ENCODE results near the gene CNTNAP2.

CNTNAP2 gene

GRCh38 chr7:146626912-146627311, 510.3 kb downstream of the CNTNAP2 start:
- Histone ChIP-seq H3K36me3 (ENCODE audit: control insufficient read depth, insufficient read depth, low read length) (no peaks in the 10 kb centered on the region), H3K27ac (ENCODE audit: low read depth, low read length, severe bottlenecking) (no peak overlapping the region), H3K4me1 (ENCODE audit: control insufficient read depth, insufficient read depth, low read length, poor library complexity, severe bottlenecking) (no peaks in the 10 kb centered on the region), H3K9me3 (ENCODE audit: control insufficient read depth, low read length) (no peaks in the 10 kb centered on the region), H3K4me3 (ENCODE audit: extremely low read depth, insufficient read depth, low read length, poor library complexity, severe bottlenecking) (no peak overlapping the region)
- no CpG with 5 or more reads among the region's 1 CpG for WGBS, 2 experiments (ENCODE audit: insufficient coverage in 2 of 2)

GRCh38 chr7:146635205-146636032, 518.8 kb downstream of the CNTNAP2 start:
- 11 to 55% methylated on average over 1 to 2 of the region's 7 CpGs for WGBS, 2 experiments (ENCODE audit: insufficient coverage in 2 of 2)
- H3K27ac ChIP-seq (ENCODE audit: low read depth, low read length, severe bottlenecking), result peak overlapping the region; percentile 18
- peaks cover 6% of the 10 kb centered on the region for H3K4me1 ChIP-seq (ENCODE audit: control insufficient read depth, insufficient read depth, low read length, poor library complexity, severe bottlenecking)
- H3K9me3 ChIP-seq (ENCODE audit: control insufficient read depth, low read length), result no peaks in the 10 kb centered on the region
- H3K4me3 ChIP-seq (ENCODE audit: extremely low read depth, insufficient read depth, low read length, poor library complexity, severe bottlenecking), result no peak overlapping the region
- H3K36me3 ChIP-seq (ENCODE audit: control insufficient read depth, insufficient read depth, low read length), result no peaks in the 10 kb centered on the region

- no peak overlapping the region for H3K27ac ChIP-seq (ENCODE audit: low read depth, low read length, severe bottlenecking)
- no peaks in the 10 kb centered on the region for H3K9me3 ChIP-seq (ENCODE audit: control insufficient read depth, low read length)
- peaks cover 6% of the 10 kb centered on the region for H3K4me1 ChIP-seq (ENCODE audit: control insufficient read depth, insufficient read depth, low read length, poor library complexity, severe bottlenecking)
- no peaks in the 10 kb centered on the region for H3K36me3 ChIP-seq (ENCODE audit: control insufficient read depth, insufficient read depth, low read length)
- H3K4me3 ChIP-seq (ENCODE audit: extremely low read depth, insufficient read depth, low read length, poor library complexity, severe bottlenecking), result no peak overlapping the region
- 81 to 90% methylated on average over 2 to 3 of the region's 4 CpGs for WGBS, 2 experiments (ENCODE audit: insufficient coverage in 2 of 2)
Observed at GRCh38 chr7:146636033-146636356, 519.4 kb downstream of the CNTNAP2 start.

GRCh38 chr7:146636581-146636980, 520.0 kb downstream of the CNTNAP2 start:
- Histone ChIP-seq H3K4me3 (ENCODE audit: extremely low read depth, insufficient read depth, low read length, poor library complexity, severe bottlenecking) (no peak overlapping the region), H3K4me1 (ENCODE audit: control insufficient read depth, insufficient read depth, low read length, poor library complexity, severe bottlenecking) (peaks cover 6% of the 10 kb centered on the region), H3K36me3 (ENCODE audit: control insufficient read depth, insufficient read depth, low read length) (no peaks in the 10 kb centered on the region), H3K9me3 (ENCODE audit: control insufficient read depth, low read length) (no peaks in the 10 kb centered on the region), H3K27ac (ENCODE audit: low read depth, low read length, severe bottlenecking) (no peak overlapping the region)
- 67 to 71% methylated on average over 1 to 2 of the region's 4 CpGs for WGBS, 2 experiments (ENCODE audit: insufficient coverage in 2 of 2)

GRCh38 chr7:146639291-146639690, 522.7 kb downstream of the CNTNAP2 start:
- 100% methylated on average over 1 to 2 of the region's 3 CpGs for WGBS, 2 experiments (ENCODE audit: insufficient coverage in 2 of 2)
- Histone ChIP-seq H3K36me3 (ENCODE audit: control insufficient read depth, insufficient read depth, low read length) (no peaks in the 10 kb centered on the region), H3K4me3 (ENCODE audit: extremely low read depth, insufficient read depth, low read length, poor library complexity, severe bottlenecking) (no peak overlapping the region), H3K4me1 (ENCODE audit: control insufficient read depth, insufficient read depth, low read length, poor library complexity, severe bottlenecking) (peaks cover 6% of the 10 kb centered on the region), H3K27ac (ENCODE audit: low read depth, low read length, severe bottlenecking) (no peak overlapping the region), H3K9me3 (ENCODE audit: control insufficient read depth, low read length) (no peaks in the 10 kb centered on the region)

GRCh38 chr7:146641491-146641890, 524.9 kb downstream of the CNTNAP2 start:
- Histone ChIP-seq H3K27ac (ENCODE audit: low read depth, low read length, severe bottlenecking) (no peak overlapping the region), H3K4me1 (ENCODE audit: control insufficient read depth, insufficient read depth, low read length, poor library complexity, severe bottlenecking) (no peaks in the 10 kb centered on the region), H3K9me3 (ENCODE audit: control insufficient read depth, low read length) (no peaks in the 10 kb centered on the region), H3K4me3 (ENCODE audit: extremely low read depth, insufficient read depth, low read length, poor library complexity, severe bottlenecking) (no peak overlapping the region), H3K36me3 (ENCODE audit: control insufficient read depth, insufficient read depth, low read length) (no peaks in the 10 kb centered on the region)
- WGBS, 2 experiments (ENCODE audit: insufficient coverage in 2 of 2), result no CpG with 5 or more reads among the region's 1 CpG

GRCh38 chr7:146645383-146645976, 528.9 kb downstream of the CNTNAP2 start:
- Histone ChIP-seq H3K27ac (ENCODE audit: low read depth, low read length, severe bottlenecking) (no peak overlapping the region), H3K36me3 (ENCODE audit: control insufficient read depth, insufficient read depth, low read length) (no peaks in the 10 kb centered on the region), H3K4me1 (ENCODE audit: control insufficient read depth, insufficient read depth, low read length, poor library complexity, severe bottlenecking) (no peaks in the 10 kb centered on the region), H3K4me3 (ENCODE audit: extremely low read depth, insufficient read depth, low read length, poor library complexity, severe bottlenecking) (no peak overlapping the region), H3K9me3 (ENCODE audit: control insufficient read depth, low read length) (no peaks in the 10 kb centered on the region)
- WGBS, 2 experiments (ENCODE audit: insufficient coverage in 2 of 2), result 100% methylated on average over 2 of the region's 3 CpGs

- Histone ChIP-seq H3K9me3 (ENCODE audit: control insufficient read depth, low read length) (no peaks in the 10 kb centered on the region), H3K4me1 (ENCODE audit: control insufficient read depth, insufficient read depth, low read length, poor library complexity, severe bottlenecking) (no peaks in the 10 kb centered on the region), H3K4me3 (ENCODE audit: extremely low read depth, insufficient read depth, low read length, poor library complexity, severe bottlenecking) (no peak overlapping the region), H3K27ac (ENCODE audit: low read depth, low read length, severe bottlenecking) (no peak overlapping the region), H3K36me3 (ENCODE audit: control insufficient read depth, insufficient read depth, low read length) (no peaks in the 10 kb centered on the region)
- WGBS, 2 experiments (ENCODE audit: insufficient coverage in 2 of 2), result 94 to 100% methylated on average over 1 to 2 of the region's 2 CpGs
Observed at GRCh38 chr7:146647445-146647844, 530.8 kb downstream of the CNTNAP2 start.

GRCh38 chr7:146652176-146652575, 535.6 kb downstream of the CNTNAP2 start:
- Histone ChIP-seq H3K36me3 (ENCODE audit: control insufficient read depth, insufficient read depth, low read length) (no peaks in the 10 kb centered on the region), H3K4me3 (ENCODE audit: extremely low read depth, insufficient read depth, low read length, poor library complexity, severe bottlenecking) (no peak overlapping the region), H3K27ac (ENCODE audit: low read depth, low read length, severe bottlenecking) (no peak overlapping the region), H3K9me3 (ENCODE audit: control insufficient read depth, low read length) (no peaks in the 10 kb centered on the region), H3K4me1 (ENCODE audit: control insufficient read depth, insufficient read depth, low read length, poor library complexity, severe bottlenecking) (no peaks in the 10 kb centered on the region)
- WGBS, 2 experiments (ENCODE audit: insufficient coverage in 2 of 2), result 100% methylated on average over 1 of the region's 2 CpGs; no CpG with 5 or more reads in 1 of the 2 experiments

- no peak overlapping the region for H3K27ac ChIP-seq (ENCODE audit: low read depth, low read length, severe bottlenecking)
- 81 to 85% methylated on average over 4 of the region's 5 CpGs for WGBS, 2 experiments (ENCODE audit: insufficient coverage in 2 of 2)
Observed at GRCh38 chr7:146654048-146654447, 537.4 kb downstream of the CNTNAP2 start.

More at GRCh38 chr7:146654048-146654447, 537.4 kb downstream of the CNTNAP2 start:
- H3K4me1 ChIP-seq (ENCODE audit: control insufficient read depth, insufficient read depth, low read length, poor library complexity, severe bottlenecking), result no peaks in the 10 kb centered on the region
- no peak overlapping the region for H3K4me3 ChIP-seq (ENCODE audit: extremely low read depth, insufficient read depth, low read length, poor library complexity, severe bottlenecking)
- H3K36me3 ChIP-seq (ENCODE audit: control insufficient read depth, insufficient read depth, low read length), result no peaks in the 10 kb centered on the region
- no peaks in the 10 kb centered on the region for H3K9me3 ChIP-seq (ENCODE audit: control insufficient read depth, low read length)
